NCI-H1105 (cell line): ENCODE data around the gene RASA3.
"Not testable (repeated sequence)": the region's sequence is repeated elsewhere in the genome, so short reads cannot be mapped to it uniquely, and the experiment has no call there.

Experiments
- DNase-seq: peaks from one replicate; lab custom pipeline; 2025; lab: John Stamatoyannopoulos, UW

RASA3 gene

DNA sequence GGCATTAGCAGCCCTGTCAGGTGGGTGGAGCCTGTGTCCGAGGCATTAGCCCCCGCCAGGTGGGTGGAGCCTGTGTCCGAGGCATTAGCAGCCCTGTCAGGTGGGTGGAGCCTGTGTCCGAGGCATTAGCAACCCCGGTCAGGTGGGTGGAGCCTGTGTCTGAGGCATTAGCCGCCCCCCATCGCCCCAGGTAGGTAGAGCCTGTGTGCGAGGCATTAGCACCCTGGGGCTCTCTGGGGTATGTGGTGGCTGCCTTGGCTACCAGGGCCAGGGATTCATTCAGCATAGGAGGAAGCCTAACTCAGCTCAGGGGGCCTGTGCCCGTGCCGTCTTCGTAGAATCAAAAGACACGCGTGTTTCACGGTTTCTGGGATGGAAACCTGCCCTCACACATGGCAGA is 112.3 kb downstream of the RASA3 start:
- DNase-seq, result not testable (repeated sequence)

DNA sequence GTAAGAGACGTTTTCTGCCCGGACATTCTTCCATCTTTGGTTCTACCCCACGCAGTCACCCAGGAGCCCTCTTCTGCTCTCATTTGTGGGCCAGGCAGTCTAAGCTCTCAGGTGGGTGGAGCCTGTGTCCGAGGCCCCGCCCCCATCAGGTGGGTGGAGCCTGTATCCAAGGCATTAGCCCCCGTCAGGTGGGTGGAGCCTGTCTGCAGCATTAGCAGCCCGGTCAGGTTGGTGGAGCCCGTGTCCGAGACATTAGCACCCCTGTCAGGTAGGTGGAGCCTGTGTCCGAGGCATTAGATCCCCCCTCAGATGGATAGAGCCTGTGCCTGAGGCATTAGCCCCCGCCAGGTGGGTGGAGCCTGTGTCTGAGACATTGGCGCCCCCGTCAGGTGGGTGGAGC is 113.1 kb downstream of the RASA3 start:
- no peak for DNase-seq

DNA sequence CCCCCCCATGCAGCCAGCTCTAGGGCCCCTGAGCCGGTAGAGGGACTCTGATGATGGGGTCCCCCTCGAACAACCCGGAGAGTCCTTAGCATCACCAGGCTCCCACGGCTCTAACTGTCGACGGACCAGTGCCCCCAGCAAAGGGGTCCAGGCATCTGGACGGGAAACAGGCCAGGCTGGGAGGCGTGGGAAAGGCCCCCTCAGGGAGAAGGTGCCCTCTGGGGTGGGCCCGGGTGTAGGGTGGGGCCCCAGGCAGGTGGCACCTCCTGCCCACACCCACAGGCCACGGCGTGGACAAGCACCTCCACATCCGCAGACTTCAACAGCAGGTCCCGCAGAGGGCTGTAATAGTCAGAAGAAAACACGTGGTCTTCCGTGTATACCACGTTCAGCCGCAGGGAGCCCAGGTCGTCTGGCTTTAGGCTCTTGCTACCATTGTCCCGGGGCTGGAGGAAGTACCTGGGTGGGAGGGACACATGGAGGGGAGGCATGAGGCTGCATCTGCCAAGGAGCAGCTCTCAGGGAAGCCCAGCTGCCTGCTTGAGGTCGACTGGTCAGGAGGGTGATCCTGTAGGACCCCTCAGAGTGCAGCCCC is 113.9 kb downstream of the RASA3 start:
- DNase-seq, result no peak

DNA sequence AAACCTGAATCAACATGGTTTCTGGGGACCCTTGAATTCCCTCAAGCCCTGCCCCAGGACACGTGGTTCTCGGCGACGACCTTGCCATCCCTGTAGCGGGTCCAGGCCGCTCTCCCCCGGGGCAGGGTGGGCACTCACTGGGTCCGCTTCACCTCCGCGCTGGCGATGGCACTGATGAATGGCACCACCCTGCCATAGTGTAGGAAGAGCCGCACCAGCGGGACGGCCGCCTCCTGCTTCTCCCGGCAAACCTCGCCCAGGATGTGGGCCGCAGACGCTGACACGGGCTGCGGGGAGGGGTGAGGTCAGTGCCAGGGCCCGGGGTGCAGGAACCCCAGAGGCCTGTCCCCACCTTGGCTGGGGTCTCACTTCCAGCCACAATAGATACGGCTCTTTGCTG is 114.5 kb downstream of the RASA3 start:
- no peak for DNase-seq

DNA sequence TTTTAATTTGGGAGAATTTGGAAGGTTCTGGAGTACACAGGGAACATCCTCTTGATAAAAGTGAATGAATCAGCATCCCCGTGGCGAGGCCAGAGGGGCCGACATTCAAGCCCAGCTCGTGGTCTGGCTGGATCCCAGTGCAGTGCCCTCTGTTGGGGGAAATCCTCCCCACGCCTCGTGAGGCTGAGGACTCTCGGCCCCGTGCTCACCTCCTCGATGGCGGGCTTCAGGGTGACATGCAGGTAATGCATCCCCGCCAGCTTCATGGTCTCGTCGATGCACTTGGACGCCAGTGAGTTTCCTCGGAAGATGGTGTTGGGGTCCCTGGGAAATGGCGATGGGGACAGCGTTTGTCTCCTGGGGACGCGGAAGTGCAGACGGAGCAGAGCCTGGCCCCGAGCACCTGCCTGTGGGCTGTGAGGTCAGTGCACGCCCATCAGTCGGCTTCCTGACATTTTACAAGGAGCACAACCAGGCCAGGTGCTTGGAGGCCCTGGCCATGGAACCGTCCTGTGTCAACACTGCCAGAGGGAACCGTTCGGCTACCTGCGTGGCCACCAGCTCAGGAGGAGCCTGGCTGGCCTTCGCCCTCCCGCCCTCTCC is 115.3 kb downstream of the RASA3 start:
- DNase-seq, result no peak

DNA sequence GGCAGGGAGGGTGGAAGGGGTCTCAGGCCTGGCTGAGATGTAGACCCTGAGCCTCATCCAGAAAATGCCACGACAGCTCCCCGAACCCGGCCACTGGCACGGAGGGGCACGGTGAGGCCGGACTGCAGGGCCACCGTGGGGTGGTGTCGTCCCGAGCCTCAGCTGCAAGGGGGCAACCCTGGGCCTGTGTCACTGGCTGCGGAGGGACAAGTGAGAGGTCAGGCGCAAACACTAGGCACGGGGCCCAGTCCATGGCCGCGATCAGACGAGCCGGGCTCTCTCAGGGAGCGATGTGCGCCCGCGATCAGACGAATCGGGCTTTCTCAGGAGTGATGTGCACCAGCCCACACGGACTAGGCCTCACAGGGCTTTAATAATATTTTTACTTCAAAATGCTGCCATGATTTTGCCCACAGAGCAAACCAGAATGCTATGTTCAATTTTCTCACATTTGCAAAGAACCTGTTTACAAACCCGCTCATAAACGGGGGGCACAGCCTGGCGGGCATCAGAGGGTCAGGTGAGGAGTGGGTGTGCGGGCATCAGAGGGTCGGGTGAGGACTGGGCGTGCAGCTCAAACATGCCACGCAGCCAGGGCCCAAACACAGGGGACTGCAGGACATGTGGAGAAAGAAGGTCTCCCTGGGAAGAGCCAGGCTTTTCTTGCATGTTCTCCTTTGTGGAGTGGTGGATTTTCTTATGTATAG is 115.9 kb downstream of the RASA3 start:
- DNase-seq, result no peak

DNA sequence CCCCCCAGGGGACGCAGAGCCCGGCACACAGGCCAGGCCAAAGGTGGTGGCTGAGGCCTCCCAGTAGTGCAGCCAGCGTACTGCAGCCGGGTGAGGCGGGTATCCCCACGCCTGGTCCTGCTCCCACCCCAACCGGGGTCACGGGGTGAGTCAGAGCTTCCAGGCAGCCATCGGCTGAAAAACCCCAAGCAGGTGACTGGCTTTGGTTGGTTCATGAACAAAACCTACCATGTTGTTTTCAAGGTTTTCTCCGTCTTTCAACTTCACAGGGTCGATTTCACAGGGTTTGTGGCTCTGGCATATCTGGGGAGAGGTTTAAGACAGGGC is 116.5 kb downstream of the RASA3 start:
- no peak for DNase-seq

DNA sequence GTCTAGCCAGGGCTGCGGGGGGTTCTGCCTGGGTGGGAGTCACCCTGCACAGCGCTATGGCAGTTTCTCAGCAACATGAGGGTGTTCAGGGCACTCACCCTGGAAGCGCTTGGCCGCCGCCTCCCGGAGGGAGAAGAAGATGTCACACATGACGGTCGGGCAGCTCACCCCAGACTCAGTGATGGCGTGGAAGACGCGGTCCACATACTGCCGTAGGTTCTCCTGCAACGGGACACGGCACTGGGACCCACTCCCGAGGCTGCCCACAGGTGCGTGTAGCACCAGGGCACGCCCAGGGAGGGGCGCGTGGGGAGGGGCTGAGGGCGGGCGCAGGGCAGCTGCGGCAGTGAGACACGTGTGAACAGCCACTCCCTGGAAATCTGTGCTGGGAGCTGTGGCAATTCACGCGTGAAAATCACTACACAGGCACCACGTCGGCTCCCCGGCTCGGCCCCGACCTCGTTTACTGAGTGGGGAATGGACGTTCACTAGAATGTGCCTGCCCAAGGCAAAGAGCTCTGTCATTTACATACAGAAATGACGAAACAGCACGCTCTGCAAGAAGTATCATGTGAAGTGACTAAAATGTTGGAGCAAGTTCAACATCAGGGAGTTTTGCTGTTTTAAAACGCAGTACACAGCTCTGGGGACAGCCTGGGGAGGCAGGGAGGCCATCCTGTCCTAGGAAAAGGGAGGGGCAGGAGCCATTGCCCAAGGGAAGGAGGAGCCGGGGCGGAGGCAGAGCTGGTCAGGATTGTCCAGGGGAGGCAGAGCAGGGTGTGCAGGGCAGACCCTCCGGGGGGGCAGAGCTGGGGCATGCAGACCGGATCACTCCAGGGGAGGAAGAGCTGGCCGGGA is 117.1 kb downstream of the RASA3 start:
- DNase-seq, result no peak

DNA sequence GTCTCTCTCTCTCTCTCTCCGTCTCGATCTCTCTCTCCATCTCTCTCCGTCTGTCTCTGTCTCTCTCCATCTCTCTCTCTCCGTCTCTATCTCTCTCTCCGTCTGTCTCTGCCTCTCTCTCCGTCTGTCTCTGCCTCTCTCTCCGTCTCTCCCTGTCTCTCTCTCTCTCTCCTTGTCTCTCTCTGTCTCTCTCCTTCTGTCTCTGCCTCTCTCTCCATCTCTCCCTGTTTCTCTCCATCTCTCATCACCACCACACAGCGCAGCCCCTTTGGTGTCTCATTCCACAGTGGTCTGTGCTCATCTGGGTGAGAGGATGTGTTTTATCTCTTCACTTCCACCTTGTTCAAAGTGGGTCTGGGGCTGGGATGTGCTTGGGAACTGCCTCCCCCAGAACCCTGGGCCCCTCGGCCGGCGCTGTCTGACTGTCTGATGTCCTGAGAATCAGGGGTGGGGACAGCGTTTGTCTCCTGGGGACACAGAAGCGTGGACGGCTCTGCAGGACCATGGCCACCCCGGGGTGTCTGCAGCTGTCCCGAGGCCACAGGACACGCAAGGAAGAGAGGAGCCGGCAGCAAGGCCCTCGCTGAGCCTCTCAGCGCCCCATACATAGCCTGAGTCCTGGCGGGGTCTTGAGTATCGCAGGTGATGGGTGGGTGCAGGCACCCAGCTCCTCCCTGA is 118.3 kb downstream of the RASA3 start:
- DNase-seq, result no peak

DNA sequence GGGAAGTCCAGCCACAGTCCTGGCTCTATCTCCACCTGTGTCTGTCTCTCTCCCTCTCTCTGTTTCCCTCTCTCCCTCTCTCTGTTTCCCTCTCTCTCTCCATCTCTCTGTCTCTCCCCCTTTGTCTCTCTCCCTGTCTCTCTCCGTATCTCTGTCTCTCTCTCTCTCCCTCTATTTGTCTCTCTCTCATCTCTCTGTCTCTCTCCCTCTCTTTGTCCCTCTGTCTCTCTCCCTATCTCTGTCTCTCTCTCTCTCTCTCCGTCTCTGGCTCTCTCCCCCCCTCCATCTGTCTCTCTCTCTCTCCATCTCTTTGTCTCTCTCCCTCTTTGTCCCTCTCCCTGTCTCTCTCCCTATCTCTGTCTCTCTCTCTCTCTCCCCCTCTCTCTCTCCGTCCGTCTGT is 119.1 kb downstream of the RASA3 start:
- DNase-seq, result no peak

DNA sequence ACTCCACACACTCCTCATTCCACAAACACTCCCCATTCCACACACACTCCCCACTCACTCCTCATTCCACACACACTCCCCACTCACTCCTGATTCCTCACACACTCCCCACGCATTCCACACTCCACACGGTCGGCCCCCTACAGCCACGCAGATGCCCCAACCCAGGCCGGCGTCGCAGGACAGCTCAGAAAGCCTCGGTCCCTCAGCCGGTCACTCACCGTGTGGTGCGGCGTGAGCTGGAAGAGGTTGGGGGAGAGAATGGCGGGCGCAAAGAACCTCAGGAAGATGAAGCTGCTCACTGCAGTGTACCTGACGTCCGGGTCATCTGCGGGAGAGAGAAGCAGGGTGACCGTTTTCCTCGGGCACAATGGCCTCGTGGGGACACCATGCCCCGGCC is 119.5 kb downstream of the RASA3 start:
- DNase-seq, result no peak

DNA sequence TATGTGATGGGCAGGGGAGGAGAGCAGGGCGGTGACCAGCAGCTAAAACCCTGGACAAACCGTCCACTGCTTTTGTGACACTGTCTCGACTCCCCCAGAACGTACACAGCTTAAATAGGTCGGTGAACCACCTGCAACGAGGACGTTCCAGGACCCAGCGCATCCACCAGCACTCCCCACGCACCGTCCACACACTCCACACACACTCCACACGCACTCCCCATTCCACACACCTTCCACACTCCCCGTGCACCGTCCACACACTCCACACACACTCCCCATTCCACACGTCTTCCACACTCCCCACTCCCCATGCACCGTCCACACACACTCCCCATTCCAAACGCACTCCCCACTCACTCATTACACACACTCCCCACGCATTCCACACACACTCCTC is 120.3 kb downstream of the RASA3 start:
- no peak for DNase-seq

DNA sequence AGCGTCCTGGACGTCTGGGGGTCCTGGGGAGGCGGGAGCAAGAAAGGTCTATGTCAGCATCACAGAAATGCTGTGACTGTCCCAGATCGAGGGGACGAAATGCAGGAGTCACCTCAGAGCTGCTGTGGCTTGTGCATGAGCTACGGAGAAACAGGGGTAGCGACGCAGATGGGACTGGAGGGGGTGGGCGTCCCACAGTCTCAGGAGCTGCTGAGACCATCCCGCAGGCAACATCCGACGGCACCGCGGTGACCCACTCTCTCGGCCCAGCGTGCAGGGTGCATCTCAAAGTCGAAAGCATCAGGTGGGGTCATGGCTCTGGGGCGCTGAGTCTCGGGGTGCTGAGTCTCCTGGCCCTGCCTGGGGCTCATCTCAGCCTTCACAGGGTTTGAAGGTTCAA is 121.2 kb downstream of the RASA3 start:
- no peak for DNase-seq

DNA sequence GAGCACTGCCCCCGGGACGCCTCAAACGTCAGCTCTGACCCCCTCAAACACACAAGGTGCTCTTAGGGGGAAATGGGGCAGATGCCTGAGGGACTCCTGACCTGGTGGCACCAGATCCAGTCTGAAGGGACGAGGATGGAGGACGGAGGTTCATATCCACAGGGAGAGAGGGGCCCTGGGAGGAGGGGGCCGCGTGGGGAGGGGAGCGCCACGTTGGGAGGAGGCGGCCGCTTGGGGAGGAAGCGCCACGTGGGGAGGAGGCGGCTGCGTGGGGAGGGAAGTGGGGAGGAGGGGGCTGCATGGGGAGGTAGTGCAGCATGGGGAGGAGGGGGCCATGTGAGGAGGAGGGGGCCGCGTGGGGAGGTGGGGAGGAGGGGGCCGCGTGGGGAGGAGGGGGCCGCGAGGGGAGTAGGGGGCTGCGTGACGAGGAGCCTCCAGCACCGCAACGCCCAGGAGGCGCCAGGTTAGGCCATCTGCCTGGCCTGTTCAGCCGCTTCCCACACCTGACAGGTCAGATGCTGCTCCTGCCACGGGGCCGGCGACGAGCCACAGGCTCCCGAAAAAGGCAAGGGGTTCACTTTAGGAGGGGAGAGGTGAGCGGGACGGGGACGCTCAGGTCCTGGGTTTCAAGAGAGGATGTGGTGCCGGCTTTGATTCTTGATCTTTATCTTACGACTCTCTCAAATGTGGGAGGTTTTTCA is 121.9 kb downstream of the RASA3 start:
- no peak for DNase-seq

DNA sequence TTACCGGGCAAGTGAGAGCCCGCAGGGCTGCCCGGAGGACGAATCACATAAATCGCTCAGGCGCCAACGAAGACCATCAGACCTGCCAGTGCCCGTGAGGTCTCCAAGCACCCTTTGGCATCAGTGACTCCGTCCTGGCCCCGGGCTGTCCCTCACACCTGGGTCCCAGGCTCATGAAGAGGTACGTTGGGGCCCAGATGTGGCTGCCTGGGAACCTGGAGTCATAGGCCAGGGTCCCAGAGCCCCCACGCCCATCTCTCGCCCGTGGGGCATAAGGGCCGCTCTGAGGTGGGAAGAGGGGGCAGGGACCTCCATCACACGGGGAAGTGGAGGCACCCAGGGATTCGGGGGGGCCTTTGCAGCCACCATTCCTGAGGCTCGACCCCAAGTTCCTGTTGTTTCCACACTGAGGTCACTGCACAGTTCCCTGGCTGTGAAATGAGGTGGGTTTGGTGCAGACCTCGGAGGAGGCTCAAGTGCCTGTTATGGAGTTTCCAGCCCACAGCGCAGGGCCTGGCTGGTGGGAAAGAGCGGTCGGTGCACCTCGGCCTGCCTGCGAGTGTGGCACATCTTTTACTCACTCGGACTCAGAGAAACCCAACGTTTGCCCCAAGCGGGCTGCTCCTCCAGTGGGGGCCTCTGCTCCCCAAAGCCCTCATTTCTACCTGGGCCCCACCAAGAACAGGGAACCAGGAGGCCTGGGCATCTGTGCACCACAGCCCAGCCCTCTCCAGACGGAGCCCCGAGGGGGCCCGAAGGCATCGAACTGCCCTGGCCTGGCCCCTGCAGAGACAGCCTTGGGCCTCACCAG is 122.6 kb downstream of the RASA3 start:
- DNase-seq, result no peak

DNA sequence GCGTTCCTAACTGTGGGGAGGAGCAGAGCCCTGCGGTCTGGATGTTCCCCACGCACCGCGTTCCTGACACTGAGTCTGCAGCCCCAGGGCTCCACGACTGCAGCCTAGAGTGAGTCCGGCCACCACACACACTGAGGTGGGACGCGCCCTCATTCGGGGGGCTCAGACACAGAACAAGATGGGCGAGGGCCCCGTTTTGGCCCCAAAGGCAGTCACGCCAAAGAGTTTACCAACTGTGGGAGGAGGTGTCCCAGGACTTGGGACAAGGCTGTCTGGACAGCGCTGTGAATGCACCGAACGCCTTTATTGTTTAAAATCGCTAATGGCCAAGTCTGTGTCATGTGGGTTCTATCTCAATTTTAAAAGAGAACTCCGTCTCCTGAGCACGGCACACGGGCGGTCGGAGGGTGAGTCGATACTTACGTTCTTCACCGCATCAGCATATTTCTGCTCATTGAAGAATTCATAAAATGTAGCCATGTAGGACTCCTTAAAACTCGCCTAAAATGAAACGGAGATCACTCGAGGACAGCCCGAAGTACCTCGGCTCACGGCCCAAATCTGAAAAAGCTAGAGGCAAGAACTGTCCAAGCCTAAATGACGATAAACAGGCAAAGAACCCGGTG is 123.3 kb downstream of the RASA3 start:
- DNase-seq, result no peak

DNA sequence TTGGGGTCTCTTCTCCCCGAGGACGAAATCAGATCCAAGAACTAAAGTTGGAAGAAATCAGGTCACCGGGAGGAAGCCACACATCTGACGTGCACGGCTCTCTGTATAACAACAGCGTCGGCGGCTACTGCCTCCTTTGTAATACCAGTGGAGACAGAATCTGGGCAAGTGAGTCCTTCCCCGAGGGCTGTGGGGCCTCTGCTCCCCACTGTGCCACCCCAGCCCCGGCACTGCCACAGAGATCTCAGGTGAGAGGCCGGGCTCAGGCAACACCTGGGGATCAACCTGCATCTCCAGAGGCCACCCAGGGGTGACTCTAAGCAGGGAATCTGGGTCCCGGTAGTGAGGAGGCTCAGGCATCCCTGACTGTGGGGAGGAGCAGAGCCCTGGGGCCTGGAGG is 124.9 kb downstream of the RASA3 start:
- DNase-seq, result no peak

DNA sequence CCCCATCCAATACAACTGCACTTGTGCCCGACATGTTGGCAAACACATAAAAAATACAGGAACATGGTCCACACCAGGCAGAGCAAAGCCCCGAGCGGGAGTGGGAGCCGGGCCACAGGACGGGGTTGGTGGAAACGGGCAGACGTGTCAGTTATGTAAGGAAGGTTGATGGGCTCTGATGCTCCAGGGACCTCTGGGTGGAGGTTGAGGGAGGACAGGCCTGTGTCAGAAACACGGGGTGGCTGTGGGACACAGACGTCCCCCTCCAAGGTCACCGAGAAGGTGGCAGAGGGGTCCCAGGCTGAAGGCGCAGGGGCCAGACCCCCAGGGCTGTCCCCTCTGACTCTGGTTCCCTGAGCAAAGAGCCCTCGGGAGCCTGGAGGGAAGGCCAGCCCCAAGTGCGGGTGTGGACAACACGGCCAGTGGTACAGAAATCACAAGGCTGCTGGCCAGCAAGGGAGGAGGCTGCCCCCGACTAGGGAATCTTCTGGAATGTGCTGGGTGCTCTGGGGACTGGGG is 127.2 kb downstream of the RASA3 start:
- DNase-seq, result no peak

DNA sequence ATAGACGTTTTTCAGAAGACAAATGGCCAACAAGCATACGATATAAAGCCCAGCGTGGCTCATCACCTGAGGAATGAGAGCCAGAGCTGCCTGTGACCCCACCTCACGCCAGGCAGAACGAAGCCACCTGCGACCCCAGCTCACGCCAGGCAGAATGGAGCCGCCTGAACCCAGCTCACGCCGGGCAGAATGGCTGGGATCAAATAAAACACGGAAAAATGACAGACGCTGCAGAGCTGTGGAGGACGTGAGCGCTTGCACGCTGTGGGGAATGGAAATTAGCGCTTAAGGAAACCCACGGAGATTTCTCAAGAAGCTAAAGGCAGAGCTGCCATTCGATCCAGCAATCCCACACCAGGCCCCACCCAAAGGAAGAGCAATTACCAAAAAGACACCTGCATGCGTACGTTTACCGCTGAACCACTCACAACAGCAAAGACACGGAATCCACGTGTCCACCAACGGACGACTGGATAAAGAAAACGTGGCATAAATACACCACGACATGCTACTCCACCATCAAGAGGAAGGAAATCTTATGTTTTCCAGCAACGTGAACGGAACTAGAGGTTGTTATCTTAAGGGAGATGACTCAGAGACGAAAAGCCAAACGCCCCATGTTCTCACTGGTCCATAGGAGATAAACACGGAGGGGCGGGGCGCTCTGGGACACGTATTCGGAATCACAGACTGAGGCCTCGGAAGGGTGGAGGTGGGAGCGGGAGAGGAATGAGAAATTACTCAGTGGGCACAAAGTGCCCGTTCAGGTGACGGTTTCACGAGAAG is 127.8 kb downstream of the RASA3 start:
- no peak for DNase-seq
